Calu3 (cell line): ENCODE data around the gene GRK1. TPM values are rescaled to one million over a fixed set of nuclear protein-coding genes. Genes with fewer than 3 reads are reported as not detected.

Experiments used
- BruUV-seq: library from RNA; stranded (reverse); fragments of 400-500 nt; replicated peaks from 2 replicates; lab custom pipeline; 2021; lab: Mats Ljungman, UMichigan
- CTCF ChIA-PET: fragments of 300-600 bp; sonication (Branson Sonifier 250); formaldehyde crosslinking; loops from one replicate; lab custom pipeline; 2022; ENCODE audit warnings: antibody characterized with exemption; lab: Charles Lee
- DNase-seq: peaks from one replicate; pipeline ENCODE4 v3.0.0; 2022
- H3K27ac Mint-ChIP-seq: one replicate; pipeline ENCODE4 v1.8.0; 2022; ENCODE audit warnings: mixed read lengths; ENCODE audit not compliant: unreplicated experiment
- H3K27me3 Mint-ChIP-seq: one replicate; pipeline ENCODE4 v1.8.0; 2022; ENCODE audit warnings: mixed read lengths; ENCODE audit not compliant: unreplicated experiment
- H3K36me3 Mint-ChIP-seq: one replicate; pipeline ENCODE4 v1.8.0; 2022; ENCODE audit warnings: mild to moderate bottlenecking, moderate library complexity, mixed read lengths; ENCODE audit not compliant: insufficient read depth, unreplicated experiment
- H3K4me1 Mint-ChIP-seq: one replicate; pipeline ENCODE4 v1.8.0; 2022; ENCODE audit warnings: mild to moderate bottlenecking, low read depth, mixed read lengths; ENCODE audit not compliant: unreplicated experiment
- H3K4me3 Mint-ChIP-seq: one replicate; pipeline ENCODE4 v1.8.0; 2022; ENCODE audit warnings: mild to moderate bottlenecking, low read depth, moderate library complexity, mixed read lengths; ENCODE audit not compliant: unreplicated experiment
- H3K9me3 Mint-ChIP-seq: one replicate; pipeline ENCODE4 v1.8.0; 2022; ENCODE audit warnings: low read depth, mixed read lengths; ENCODE audit not compliant: unreplicated experiment
- intact Hi-C: fragments of 100-400 bp; cut with micrococcal nuclease; formaldehyde crosslinking; loops from one replicate; pipeline ENCODE4 v1.10.0; 2022; ENCODE audit not compliant: unreplicated experiment
- total RNA-seq: library from RNA; stranded (reverse); gene quantifications from 2 replicates; pipeline ENCODE4 v1.2.3, GENCODE V29; 2022
- TF ChIP-seq, protein P1 (sequence below): fragments of 200-600 bp; IDR thresholded peaks from one replicate; pipeline ENCODE4 v1.8.0; 2022; ENCODE audit warnings: antibody characterized with exemption; ENCODE audit not compliant: unreplicated experiment

The GRK1 gene
- total RNA-seq, 1 experiment from 2014 or later: not detected

- TF ChIP-seq, protein P1, sequence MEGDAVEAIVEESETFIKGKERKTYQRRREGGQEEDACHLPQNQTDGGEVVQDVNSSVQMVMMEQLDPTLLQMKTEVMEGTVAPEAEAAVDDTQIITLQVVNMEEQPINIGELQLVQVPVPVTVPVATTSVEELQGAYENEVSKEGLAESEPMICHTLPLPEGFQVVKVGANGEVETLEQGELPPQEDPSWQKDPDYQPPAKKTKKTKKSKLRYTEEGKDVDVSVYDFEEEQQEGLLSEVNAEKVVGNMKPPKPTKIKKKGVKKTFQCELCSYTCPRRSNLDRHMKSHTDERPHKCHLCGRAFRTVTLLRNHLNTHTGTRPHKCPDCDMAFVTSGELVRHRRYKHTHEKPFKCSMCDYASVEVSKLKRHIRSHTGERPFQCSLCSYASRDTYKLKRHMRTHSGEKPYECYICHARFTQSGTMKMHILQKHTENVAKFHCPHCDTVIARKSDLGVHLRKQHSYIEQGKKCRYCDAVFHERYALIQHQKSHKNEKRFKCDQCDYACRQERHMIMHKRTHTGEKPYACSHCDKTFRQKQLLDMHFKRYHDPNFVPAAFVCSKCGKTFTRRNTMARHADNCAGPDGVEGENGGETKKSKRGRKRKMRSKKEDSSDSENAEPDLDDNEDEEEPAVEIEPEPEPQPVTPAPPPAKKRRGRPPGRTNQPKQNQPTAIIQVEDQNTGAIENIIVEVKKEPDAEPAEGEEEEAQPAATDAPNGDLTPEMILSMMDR: no peak
- Mint-ChIP-seq H3K27me3 (no peaks in the 10 kb centered on the region), H3K4me1 (no peaks in the 10 kb centered on the region), H3K4me3 (no peak overlapping the region), H3K36me3 (no peaks in the 10 kb centered on the region), H3K27ac (no peak overlapping the region), H3K9me3 (no peaks in the 10 kb centered on the region)
- no peak for DNase-seq
- no TSS peak for BruUV-seq
- intact Hi-C loops: no loop called here
- CTCF ChIA-PET: no interaction called here
These were observed 13.5 kb upstream of the GRK1 start for GRCh38 chr13:113653264-113654174.

- Mint-ChIP-seq H3K36me3 (no peaks in the 10 kb centered on the region), H3K4me3 (no peak overlapping the region), H3K27ac (no peak overlapping the region), H3K9me3 (no peaks in the 10 kb centered on the region), H3K27me3 (no peaks in the 10 kb centered on the region), H3K4me1 (no peaks in the 10 kb centered on the region)
- no TSS peak for BruUV-seq
- CTCF ChIA-PET: no interaction called here
- intact Hi-C loops: no loop called here
- TF ChIP-seq, protein P1: no peak
- DNase-seq: no peak
These were observed 12.9 kb upstream of the GRK1 start for GRCh38 chr13:113654175-113654560.

DNA sequence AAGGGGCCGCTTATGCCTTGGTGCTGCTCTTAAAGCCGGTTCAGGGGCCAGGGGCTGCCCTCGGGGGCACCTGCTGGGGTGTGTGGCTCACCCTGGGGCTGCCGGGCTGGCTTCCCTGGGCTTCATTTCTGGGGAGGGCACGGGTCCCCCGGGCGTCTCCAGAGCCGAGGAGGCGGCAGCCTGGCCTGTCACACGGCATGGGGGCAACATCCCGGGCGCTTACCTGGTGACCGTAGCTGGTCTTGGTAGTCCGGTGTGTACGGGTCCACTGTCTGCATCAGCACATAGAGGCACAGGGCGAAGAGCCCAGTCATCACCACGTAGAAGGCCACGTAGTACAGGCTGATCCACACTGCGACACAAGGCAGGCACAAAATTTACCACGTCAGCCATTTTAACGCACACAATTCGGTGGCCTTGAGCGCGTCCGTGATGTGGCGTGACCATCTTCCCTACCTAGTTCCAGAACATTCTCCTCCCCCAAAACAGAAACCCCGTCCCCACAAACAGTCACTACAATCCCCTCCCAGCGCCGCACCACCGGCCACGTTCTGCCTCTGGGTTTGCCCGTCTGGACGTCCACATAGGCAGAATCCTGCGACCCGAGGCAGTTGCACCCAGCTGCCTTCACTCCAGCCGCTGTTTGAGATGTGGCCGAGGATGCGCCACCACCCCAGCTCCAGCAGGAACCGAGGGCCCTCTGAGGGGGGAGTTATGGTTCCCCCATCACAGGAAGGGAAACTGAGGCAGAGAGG, 12.3 kb upstream of the GRK1 start:
- intact Hi-C loops: no loop called here
- BruUV-seq: no TSS peak
- Mint-ChIP-seq H3K4me3 (no peak overlapping the region), H3K36me3 (no peaks in the 10 kb centered on the region), H3K27me3 (no peaks in the 10 kb centered on the region), H3K4me1 (no peaks in the 10 kb centered on the region), H3K27ac (no peak overlapping the region), H3K9me3 (no peaks in the 10 kb centered on the region)
- DNase-seq: no peak
- CTCF ChIA-PET: no interaction called here
- TF ChIP-seq, protein P1: no peak

DNA sequence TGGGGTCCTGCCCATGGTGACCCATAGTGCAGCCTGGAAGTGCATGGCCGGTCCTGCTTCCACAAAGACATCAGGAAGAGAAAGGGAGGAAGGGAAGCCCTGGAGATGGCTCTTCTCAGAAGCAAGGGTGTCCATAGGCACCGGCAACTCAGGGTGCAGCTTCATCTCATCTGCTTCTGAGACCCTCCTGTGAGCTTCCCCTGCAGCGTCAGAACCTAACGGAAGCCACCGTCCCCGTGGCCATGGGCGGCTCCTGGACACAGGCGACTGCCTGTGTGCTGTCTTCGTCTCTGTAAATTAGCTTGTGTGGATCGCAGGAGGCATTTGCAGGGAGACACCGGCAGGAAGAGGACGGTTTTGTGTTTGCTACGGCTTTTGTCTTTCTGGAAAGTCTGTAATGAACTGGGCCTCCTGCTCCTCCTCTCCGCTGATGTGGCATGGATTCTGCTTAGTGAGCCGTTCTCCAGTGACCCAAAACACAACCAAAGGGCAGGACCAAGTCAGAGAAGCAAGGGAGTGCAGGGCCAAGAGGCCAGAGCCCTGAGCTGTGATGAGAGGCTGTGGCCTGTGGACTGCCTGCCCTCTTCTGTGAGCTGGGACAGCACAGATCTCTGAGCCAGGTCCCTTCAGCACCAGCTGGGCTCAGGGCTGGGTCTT, 11.5 kb upstream of the GRK1 start:
- H3K4me1 Mint-ChIP-seq: no peaks in the 10 kb centered on the region
- no peak overlapping the region for H3K4me3 Mint-ChIP-seq
- TF ChIP-seq, protein P1: no peak
- H3K27ac Mint-ChIP-seq: no peak overlapping the region
- H3K36me3 Mint-ChIP-seq: no peaks in the 10 kb centered on the region
- CTCF ChIA-PET: no interaction called here
- BruUV-seq: no TSS peak
- DNase-seq: no peak
- intact Hi-C loops: no loop called here
- H3K27me3 Mint-ChIP-seq: no peaks in the 10 kb centered on the region
- H3K9me3 Mint-ChIP-seq: no peaks in the 10 kb centered on the region
